Measurements from ENCODE around the gene E4F1.

- TF ChIP-seq CTCF (IDR thresholded peaks at IDR 0.05) (no peak), POLR2A (IDR thresholded peaks at IDR 0.05) (no peak)
These were observed 14.6 kb upstream of the E4F1 start for GRCh38 chr16:2208772-2209171.
